Suprapubic skin (tissue), 4 donors: Measurements from ENCODE around the gene GPR137B. TPM values are rescaled to one million over a fixed set of nuclear protein-coding genes. Genes with fewer than 3 reads are reported as not detected.

Experiments
- DNase-seq, 2 donors: peaks; one replicate each; pipeline ENCODE4 v3.0.0-alpha.2; 2019; ENCODE audit warnings: low spot score in 2 of 2
- H3K27ac ChIP-seq: fragments of 200-600 bp; sonication (generic); one replicate; pipeline ENCODE4 v1.5.1; 2019
- H3K27me3 ChIP-seq: fragments of 200-600 bp; sonication (generic); one replicate; pipeline ENCODE4 v1.5.1; 2019
- H3K36me3 ChIP-seq: fragments of 200-600 bp; sonication (generic); one replicate; pipeline ENCODE4 v1.5.1; 2019
- H3K4me1 ChIP-seq: fragments of 200-600 bp; sonication (generic); one replicate; pipeline ENCODE4 v1.5.1; 2019
- H3K4me3 ChIP-seq: fragments of 200-600 bp; sonication (generic); one replicate; pipeline ENCODE4 v1.5.1; 2019; ENCODE audit warnings: mild to moderate bottlenecking
- H3K9me3 ChIP-seq: fragments of 200-600 bp; sonication (generic); one replicate; pipeline ENCODE4 v1.5.1; 2019
- EP300 ChIP-seq: sonication (generic); formaldehyde crosslinking; IDR thresholded peaks from one replicate; pipeline ENCODE4 v1.6.1; 2017; ENCODE audit warnings: antibody characterized with exemption
- POLR2A ChIP-seq, 2 donors: fragments of 450-650 bp; IDR thresholded peaks; one replicate each; pipeline ENCODE4 v1.6.1; 2017; ENCODE audit warnings: antibody characterized with exemption in 2 of 2, mild to moderate bottlenecking in 2 of 2, moderate library complexity in 2 of 2
- POLR2AphosphoS5 ChIP-seq, 3 donors: sonication (generic); formaldehyde crosslinking; IDR thresholded peaks; one replicate each; pipeline ENCODE4 v1.6.1; 2017; ENCODE audit warnings: antibody characterized with exemption in 3 of 3
- WGBS: methylation state at CpG from one replicate; pipeline ENCODE4 v1.1.5; 2018; 5-methylcytosine and 5-hydroxymethylcytosine counted together
- total RNA-seq, 4 donors: library from RNA; depleted of rRNA; stranded (reverse); fragments of >200 nt; gene quantifications; one replicate each; pipeline ENCODE4 v1.1.0, GENCODE V29; 2016
- TF ChIP-seq, protein P1 (sequence below), 2 donors: fragments of 200-600 bp in 1 of 2; fragments of 450-650 bp in 1 of 2; sonication (generic) in 1 of 2; IDR thresholded peaks; one replicate each; pipeline ENCODE4 v1.5.1; 2016 to 2019; ENCODE audit warnings: antibody characterized with exemption in 2 of 2, mild to moderate bottlenecking in 1 of 2, moderate library complexity in 1 of 2

The GPR137B gene
- total RNA-seq, 4 donors from 2014 or later: 34.9 to 60.0 (median 47.2) TPM

- DNase-seq: no peak
- no peaks in the 10 kb centered on the region for H3K4me1 ChIP-seq
- peaks cover 43% of the 10 kb centered on the region for H3K36me3 ChIP-seq
- no peaks in the 10 kb centered on the region for H3K27me3 ChIP-seq
- no peak for TF ChIP-seq EP300
- TF ChIP-seq, protein P1, sequence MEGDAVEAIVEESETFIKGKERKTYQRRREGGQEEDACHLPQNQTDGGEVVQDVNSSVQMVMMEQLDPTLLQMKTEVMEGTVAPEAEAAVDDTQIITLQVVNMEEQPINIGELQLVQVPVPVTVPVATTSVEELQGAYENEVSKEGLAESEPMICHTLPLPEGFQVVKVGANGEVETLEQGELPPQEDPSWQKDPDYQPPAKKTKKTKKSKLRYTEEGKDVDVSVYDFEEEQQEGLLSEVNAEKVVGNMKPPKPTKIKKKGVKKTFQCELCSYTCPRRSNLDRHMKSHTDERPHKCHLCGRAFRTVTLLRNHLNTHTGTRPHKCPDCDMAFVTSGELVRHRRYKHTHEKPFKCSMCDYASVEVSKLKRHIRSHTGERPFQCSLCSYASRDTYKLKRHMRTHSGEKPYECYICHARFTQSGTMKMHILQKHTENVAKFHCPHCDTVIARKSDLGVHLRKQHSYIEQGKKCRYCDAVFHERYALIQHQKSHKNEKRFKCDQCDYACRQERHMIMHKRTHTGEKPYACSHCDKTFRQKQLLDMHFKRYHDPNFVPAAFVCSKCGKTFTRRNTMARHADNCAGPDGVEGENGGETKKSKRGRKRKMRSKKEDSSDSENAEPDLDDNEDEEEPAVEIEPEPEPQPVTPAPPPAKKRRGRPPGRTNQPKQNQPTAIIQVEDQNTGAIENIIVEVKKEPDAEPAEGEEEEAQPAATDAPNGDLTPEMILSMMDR (IDR thresholded peaks at IDR 0.05): no peak
- TF ChIP-seq POLR2A (IDR thresholded peaks at IDR 0.05): no peak
- TF ChIP-seq POLR2AphosphoS5 (IDR thresholded peaks at IDR 0.05): no peak
- no peak overlapping the region for H3K27ac ChIP-seq
- 91% methylated on average over 2 of the region's 2 CpGs for WGBS
- H3K9me3 ChIP-seq: peaks cover 10% of the 10 kb centered on the region
- H3K4me3 ChIP-seq: no peak overlapping the region
Measured at GRCh38 chr1:236193184-236193583, 50.8 kb downstream of the GPR137B start.

- Histone ChIP-seq H3K27me3 (no peaks in the 10 kb centered on the region), H3K27ac (no peak overlapping the region), H3K36me3 (peaks cover 25% of the 10 kb centered on the region), H3K9me3 (peaks cover 10% of the 10 kb centered on the region), H3K4me3 (no peak overlapping the region), H3K4me1 (no peaks in the 10 kb centered on the region)
- TF ChIP-seq, protein P1 (IDR thresholded peaks at IDR 0.05): no peak
- TF ChIP-seq POLR2AphosphoS5 (IDR thresholded peaks at IDR 0.05) (no peak), EP300 (no peak), POLR2A (IDR thresholded peaks at IDR 0.05) (no peak)
- DNase-seq: no peak
Measured at GRCh38 chr1:236200925-236201324, 58.6 kb downstream of the GPR137B start.

DNA sequence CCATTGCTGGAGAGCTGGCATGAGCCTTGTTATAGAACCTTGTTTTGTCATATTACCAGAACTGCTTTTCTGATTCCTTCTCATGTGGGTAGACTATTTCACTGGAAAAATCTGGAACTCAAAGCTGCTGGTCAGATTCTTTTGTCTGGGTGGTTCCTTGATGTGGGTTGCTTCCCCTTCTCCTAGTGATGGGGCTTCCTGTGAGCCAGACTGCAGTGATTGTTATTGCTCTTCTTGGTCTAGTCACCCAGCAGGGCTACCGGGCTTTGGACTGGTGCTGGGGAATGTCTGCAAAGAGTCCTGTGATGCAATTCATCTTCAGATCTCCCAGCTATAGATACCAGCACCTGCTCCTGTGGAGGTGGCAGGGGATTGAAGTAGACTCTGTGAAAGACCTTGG, 59.4 kb downstream of the GPR137B start:
- TF ChIP-seq, protein P1 (IDR thresholded peaks at IDR 0.05): no peak
- TF ChIP-seq POLR2A (IDR thresholded peaks at IDR 0.05): no peak
- no peak for TF ChIP-seq EP300
- no peak for TF ChIP-seq POLR2AphosphoS5 (IDR thresholded peaks at IDR 0.05)
- WGBS: 75% methylated on average over 1 of the region's 1 CpG

GRCh38 chr1:236204039-236204438, 61.7 kb downstream of the GPR137B start:
- H3K9me3 ChIP-seq: no peaks in the 10 kb centered on the region
- no peak overlapping the region for H3K27ac ChIP-seq
- no peaks in the 10 kb centered on the region for H3K27me3 ChIP-seq
- H3K4me3 ChIP-seq: no peak overlapping the region
- TF ChIP-seq, protein P1 (IDR thresholded peaks at IDR 0.05): no peak
- TF ChIP-seq EP300 (no peak), POLR2AphosphoS5 (IDR thresholded peaks at IDR 0.05) (no peak), POLR2A (IDR thresholded peaks at IDR 0.05) (no peak)
- H3K4me1 ChIP-seq: no peaks in the 10 kb centered on the region
- DNase-seq: no peak
- WGBS: 94% methylated on average over 1 of the region's 1 CpG
- peaks cover 33% of the 10 kb centered on the region for H3K36me3 ChIP-seq

More for the DNA sequence above, 59.4 kb downstream of the GPR137B start:
- H3K36me3 ChIP-seq: peaks cover 30% of the 10 kb centered on the region
- no peak overlapping the region for H3K27ac ChIP-seq
- no peak overlapping the region for H3K4me3 ChIP-seq
- no peaks in the 10 kb centered on the region for H3K4me1 ChIP-seq
- H3K27me3 ChIP-seq: no peaks in the 10 kb centered on the region
- H3K9me3 ChIP-seq: peaks cover 5% of the 10 kb centered on the region
- no peak for DNase-seq

DNA sequence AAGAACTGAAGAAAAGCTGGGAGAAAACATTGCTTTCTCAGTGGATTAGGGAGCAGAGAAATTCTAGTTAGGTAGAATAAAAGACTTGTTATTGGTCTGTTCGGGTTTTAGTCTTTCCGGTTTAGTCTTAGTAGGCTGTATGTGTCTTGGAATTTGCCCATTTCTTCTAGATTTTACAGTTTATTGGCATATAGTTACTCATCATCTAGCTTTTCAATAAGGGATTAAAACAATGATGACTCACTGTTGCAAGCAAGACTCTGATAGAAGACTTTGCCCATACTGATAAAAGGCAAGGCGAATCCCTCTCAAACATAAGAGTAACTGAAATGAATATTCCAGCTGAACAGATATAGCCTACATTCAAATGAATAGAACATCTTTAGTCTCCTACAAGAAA, 62.3 kb downstream of the GPR137B start:
- Histone ChIP-seq H3K36me3 (peaks cover 33% of the 10 kb centered on the region), H3K9me3 (no peaks in the 10 kb centered on the region), H3K27ac (no peak overlapping the region), H3K4me1 (no peaks in the 10 kb centered on the region), H3K27me3 (no peaks in the 10 kb centered on the region), H3K4me3 (no peak overlapping the region)
- WGBS: 92% methylated on average over 3 of the region's 3 CpGs
- DNase-seq: no peak
- TF ChIP-seq EP300 (no peak), POLR2AphosphoS5 (IDR thresholded peaks at IDR 0.05) (no peak), POLR2A (IDR thresholded peaks at IDR 0.05) (no peak)
- TF ChIP-seq, protein P1 (IDR thresholded peaks at IDR 0.05): no peak
